Endothelial cell of umbilical vein (primary cell): ENCODE measurements around the gene DCTN4.
A peak's percentile ranks its signal among the peaks of the same experiment; 100 is the strongest.

Experiments used
- CTCF ChIP-seq, 2 donors: IDR thresholded peaks; 1 replicate in 1 of 2; 2 replicates in 1 of 2; pipeline ENCODE4 v1.5.1; 2011; ENCODE audit warnings: low read length in 2 of 2, mild to moderate bottlenecking in 2 of 2, moderate library complexity in 2 of 2, control low read depth in 1 of 2, inconsistent platforms in 1 of 2, low read depth in 1 of 2; ENCODE audit not compliant: insufficient read depth in 1 of 2; ENCODE audit errors: extremely low read depth in 1 of 2
- JUN ChIP-seq: IDR thresholded peaks from 2 replicates; pipeline ENCODE4 v1.6.1; 2011; ENCODE audit warnings: borderline replicate concordance, low read depth; ENCODE audit not compliant: insufficient read length, insufficient read depth
- MAX ChIP-seq: IDR thresholded peaks from 2 replicates; pipeline ENCODE4 v1.6.1; 2011; ENCODE audit not compliant: insufficient read depth, insufficient read length
- POLR2A ChIP-seq: IDR thresholded peaks from 2 replicates; pipeline ENCODE4 v1.6.1; 2012; ENCODE audit warnings: low read depth, mild to moderate bottlenecking, control low read depth, low read length
- POLR2AphosphoS5 ChIP-seq: IDR thresholded peaks from 2 replicates; pipeline ENCODE4 v1.6.1; 2012; ENCODE audit warnings: low read depth, mild to moderate bottlenecking, control low read depth, low read length, moderate library complexity; ENCODE audit not compliant: insufficient read depth

- TF ChIP-seq CTCF (IDR thresholded peaks at IDR 0.05; ENCODE audit: extremely low read depth in 1 of 2, insufficient read depth in 1 of 2, low read depth in 1 of 2, low read length in 2 of 2): peak; percentile 10 to 29
- no peak for TF ChIP-seq POLR2A
- TF ChIP-seq JUN: no peak
- TF ChIP-seq POLR2AphosphoS5: no peak
- no peak for TF ChIP-seq MAX
Observed at GRCh38 chr5:150710165-150710564, 48.7 kb downstream of the DCTN4 start.
